ENCODE measurements around the gene FAM117B.
"Not testable (repeated sequence)": the region's sequence is repeated elsewhere in the genome, so short reads cannot be mapped to it uniquely, and the experiment has no call there.

FAM117B gene

DNA sequence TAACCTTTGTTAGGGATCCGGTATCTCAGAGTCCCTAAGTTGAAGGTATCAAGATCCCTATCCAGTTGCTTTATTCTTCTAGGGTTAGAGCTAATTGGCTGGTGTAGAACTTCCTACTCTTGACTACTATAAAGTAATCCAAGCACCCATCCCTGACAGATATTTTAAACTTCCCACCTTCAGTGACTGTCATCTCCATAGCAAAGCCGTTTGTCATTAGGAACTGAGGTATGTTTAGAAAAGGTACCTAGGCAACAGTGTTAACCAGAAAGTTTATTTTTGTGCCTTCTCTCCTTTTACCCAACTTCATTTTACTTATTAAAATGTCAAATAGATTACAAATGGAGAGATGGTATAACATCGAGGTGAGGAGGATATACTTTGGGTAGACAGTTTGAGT lies 4.5 kb downstream of the FAM117B start:
- DNase-seq: no peak

DNA sequence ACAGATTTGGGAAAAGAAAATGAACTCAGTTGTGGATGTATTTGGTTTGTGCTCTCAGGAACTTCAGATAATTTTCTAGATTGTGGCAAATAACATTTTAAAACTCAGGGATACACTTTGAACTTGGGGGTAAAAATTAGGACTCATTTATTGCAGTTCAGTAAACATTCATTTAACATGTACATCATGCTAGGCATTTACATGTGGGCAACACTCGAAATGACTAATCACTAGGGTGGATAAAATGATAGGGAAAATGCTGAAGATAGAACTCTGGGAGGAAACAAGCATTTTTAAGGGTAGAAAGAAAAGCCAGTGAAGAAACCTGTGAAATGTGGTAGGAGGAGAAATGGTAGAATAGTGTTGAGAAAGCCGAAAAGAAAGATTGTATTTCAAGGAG lies 7.8 kb downstream of the FAM117B start:
- no peak for DNase-seq

- DNase-seq: no peak
These were observed 8.5 kb downstream of the FAM117B start for GRCh38 chr2:202643012-202643858.

DNA sequence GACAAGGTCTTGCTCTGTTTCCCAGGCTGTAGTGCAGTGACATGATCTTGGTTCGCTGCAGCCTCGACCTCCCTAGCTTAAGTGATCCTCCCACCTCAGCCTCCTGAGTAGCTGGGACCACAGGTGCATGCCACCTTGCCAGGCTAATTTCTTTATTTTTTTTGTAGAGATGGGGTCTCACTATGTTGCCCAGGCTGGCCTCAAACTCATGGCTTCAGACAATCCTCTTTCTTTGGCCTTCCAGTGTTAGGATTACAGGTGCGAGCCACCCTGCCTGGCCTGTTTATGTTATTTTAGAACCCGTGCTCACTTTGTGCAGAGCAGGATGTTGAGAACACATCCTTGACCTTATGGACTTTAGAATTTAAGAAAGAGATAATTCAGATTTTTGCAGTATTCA lies 17.4 kb downstream of the FAM117B start:
- no peak for DNase-seq

GRCh38 chr2:202653890-202654289 lies 19.1 kb downstream of the FAM117B start:
- DNase-seq: no peak

DNA sequence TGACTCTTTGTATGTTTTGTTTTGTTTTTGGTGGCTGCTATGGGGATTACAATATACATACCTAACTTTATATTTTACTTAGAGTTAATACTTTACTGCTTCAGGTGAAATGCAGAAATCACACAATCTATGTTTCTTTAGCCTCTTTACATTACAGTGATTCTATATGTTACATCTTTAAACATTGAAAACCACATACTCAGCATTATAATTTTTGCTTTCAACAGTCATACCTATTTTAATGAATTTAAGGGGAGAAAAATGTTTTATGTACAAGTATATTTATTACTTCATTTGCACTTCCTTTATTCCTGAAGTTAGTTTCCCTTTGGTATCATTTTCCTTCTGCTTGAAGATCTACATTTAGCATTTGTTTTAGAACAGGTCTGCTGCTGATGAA lies 23.1 kb downstream of the FAM117B start:
- DNase-seq: no peak

DNA sequence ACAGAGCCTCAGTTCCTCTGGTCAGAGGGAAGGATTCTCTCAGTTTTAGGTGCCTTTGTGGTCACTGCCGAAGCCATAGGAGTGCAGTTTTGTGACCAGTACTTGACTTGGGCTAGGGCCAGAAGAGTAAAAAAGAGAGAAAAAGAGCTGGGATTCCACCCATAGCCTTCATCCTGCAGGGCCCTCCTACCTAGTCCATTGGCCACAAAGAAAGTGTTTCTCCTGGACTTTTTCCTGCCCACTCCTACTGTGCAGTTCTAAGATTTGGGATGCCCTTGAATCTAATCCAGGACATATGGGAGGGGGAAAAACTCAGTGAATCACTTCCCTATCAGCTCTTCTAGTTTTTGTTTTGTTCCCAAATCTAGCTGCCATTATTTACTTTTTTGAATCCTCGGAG lies 26.0 kb downstream of the FAM117B start:
- DNase-seq: no peak

- DNase-seq: no peak
These were observed 35.1 kb downstream of the FAM117B start for GRCh38 chr2:202669841-202670240.

DNA sequence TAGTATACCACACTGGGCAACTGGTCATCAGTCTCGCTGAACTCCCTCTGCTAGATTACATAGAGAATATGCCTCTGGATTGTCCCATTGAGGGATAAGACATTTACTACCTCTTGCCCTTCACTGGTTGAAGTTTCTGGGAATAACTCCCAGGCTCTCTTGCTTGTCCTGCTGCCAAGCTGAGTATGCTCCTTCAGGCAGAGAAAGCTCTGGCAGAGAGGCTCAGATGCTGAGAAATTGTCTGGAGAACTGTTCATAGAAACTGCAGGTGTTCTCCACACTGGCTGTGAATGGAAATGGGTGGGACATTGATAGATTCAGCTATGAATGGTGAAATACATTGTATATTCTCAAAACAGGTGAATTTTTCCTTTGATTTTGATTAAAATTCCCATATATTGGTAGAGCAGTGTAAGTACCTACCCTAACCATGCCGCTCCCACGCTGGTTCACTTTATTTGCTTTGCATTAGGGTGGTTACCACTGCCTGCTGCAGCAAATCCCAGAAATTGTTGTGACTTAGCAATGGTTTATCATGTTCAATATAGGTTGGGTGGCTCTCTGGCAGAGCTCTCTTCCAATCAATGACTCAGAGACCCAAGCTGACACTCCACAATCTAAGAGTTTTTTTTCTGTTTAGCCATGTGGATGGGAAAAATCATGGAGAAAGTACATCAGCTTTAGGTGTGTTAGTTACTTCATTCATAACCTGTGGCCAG lies 36.7 kb downstream of the FAM117B start:
- no peak for DNase-seq

DNA sequence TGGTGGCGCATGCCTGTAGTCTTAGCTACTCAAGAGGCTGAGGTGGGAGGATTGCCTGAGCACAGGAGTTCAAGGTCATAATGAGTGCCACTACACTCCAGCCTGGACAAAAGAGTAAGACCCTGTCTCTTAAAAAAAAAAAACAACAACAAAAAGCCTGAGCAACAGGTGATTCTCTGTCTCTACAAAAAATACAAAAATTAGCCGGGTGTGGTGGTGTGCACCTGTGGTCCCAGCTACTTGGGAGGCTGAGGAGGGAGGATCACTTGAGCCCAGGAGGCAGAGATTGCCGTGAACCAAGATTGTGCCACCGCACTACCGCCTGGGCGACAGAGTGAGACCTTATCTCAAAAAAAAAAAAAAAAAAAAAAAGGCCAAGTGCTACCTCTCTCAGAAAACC lies 40.3 kb downstream of the FAM117B start:
- not testable (repeated sequence) for DNase-seq

DNA sequence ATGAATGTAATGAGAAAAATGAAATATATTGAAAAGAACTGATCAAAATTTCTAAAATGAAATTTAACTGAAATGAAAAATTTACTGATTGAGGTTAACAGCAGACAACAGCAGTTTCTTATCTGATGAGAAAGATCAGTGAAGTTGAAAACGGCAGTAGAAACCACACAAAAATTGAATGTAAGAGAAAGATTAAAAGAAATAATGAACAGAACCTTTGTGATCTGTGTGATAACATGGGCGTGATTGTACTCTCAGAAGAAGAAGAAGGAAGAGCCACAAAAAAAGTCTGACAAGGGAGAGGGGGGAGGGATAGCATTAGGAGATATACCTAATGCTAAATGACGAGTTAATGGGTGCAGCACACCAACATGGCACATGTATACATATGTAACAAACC lies 45.2 kb downstream of the FAM117B start:
- no peak for DNase-seq

GRCh38 chr2:202680512-202680911 lies 45.7 kb downstream of the FAM117B start:
- DNase-seq: no peak

DNA sequence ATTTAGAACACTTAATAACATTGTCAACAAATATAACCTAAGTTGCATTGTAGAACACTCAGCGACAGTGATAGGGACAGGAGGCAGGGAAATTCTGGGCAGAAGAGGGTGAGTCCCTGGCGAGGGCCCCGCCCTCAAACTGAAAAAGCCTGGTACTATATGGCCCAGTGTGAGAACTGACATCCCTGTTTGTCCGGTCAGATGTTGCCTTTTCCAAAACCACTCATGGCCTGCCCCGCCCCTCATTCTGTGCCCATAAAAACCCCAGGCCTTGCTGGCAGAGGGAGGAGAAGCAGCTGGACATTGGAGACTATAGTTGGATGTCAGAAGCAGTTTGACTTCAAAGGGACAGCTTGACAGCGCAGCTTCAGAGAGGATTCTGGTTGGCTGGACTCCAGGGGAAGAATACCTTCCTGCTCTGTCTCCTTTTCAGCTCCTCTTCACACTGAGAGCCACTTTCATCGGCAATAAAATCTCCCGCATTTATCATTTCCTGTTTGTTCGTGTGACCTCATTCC lies 47.0 kb downstream of the FAM117B start:
- DNase-seq: no peak

DNA sequence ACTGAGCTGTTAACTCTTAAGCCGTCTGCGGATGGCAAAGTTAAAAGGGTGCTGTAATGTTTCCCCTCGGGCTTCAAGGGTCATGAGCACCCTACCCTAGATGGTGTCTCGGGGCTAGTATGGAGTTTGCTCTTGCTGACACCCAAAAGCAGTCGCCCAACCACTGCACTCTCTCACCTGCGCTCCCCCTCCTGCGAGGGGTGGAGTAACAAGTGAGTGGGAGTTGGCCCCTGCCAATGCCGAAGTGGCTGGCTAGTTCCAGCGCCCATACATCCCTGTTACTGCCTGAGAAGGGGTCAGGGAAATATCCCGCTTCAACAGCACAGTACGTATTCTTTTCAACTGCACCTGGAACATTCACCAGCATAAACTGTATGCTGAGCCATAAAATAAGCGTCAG lies 47.5 kb downstream of the FAM117B start:
- DNase-seq: no peak

- no peak for DNase-seq
These were observed 52.5 kb downstream of the FAM117B start for GRCh38 chr2:202687276-202687675.

- DNase-seq: no peak
These were observed 54.7 kb downstream of the FAM117B start for GRCh38 chr2:202689459-202689858.

DNA sequence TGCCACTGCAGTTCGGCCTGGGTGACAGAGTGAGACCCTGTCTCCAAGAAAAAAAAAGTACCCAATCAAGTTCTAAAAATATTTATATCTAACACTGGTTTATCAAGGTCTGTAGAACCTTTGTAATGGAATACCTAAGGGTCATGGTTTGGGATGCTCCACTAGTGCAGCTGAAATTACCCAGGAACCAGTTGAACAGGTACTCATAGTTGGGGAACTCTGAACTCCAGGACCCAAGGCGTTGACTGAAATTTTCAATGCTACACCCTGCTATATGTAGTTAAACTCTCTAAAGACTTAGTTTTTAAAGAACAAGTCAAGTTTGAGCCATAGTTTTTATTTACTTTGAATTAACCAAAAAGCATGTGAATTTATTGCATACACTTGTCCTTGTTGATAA lies 55.1 kb downstream of the FAM117B start:
- DNase-seq: no peak

DNA sequence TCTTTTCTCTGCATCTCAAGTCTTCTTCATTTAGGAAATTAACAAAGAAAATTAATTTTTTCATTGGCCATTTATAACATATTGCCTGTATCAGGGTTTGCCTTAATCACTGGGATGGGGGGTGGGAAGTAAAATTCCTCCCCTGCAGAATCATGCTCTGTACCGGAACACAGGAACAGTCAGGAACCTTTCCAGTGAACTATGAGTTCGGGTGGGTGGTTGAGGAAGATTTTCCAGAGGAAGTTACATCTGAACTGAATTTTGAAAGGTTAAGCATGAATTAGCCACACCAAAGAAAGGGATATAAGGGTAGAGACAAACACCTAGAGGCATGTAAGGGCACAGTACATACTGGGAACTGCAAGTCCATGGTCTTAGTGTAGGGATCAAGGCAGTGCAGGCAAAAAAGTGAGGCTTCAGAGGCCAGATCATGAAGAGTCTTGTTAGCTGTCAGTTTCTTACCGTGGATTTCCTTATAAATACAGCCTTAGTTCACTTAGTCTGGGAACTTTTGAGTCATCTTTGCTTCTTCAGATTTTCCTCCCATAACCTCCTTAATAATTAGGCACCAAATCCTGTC lies 55.6 kb downstream of the FAM117B start:
- no peak for DNase-seq

GRCh38 chr2:202693503-202693902 lies 58.7 kb downstream of the FAM117B start:
- DNase-seq: no peak

GRCh38 chr2:202695166-202695565 lies 60.4 kb downstream of the FAM117B start:
- no peak for DNase-seq

- DNase-seq: no peak
These were observed 65.5 kb downstream of the FAM117B start for GRCh38 chr2:202700075-202700901.

GRCh38 chr2:202703091-202703490 lies 68.3 kb downstream of the FAM117B start:
- DNase-seq: no peak

GRCh38 chr2:202704248-202704647 lies 69.5 kb downstream of the FAM117B start:
- no peak for DNase-seq
